HepG2 (cell line): ENCODE data around the gene FANCM. TPM values are rescaled to one million over a fixed set of nuclear protein-coding genes. Genes with fewer than 3 reads are reported as not detected.

ENCODE experiments used
- AKAP8 ChIP-seq: sonication (generic); formaldehyde crosslinking; IDR thresholded peaks from 2 replicates; pipeline ENCODE4 v1.5.1; 2020; ENCODE audit warnings: mild to moderate bottlenecking, missing genetic modification reagents
- ARID4A ChIP-seq: sonication (generic); formaldehyde crosslinking; IDR thresholded peaks from 2 replicates; pipeline ENCODE4 v1.5.0; 2020; ENCODE audit warnings: mild to moderate bottlenecking, missing genetic modification reagents, borderline replicate concordance
- FOXA1 ChIP-seq, 2 experiments: fragments of 450-650 bp in 1 of 2; sonication (generic) in 1 of 2; formaldehyde crosslinking in 1 of 2; IDR thresholded peaks; 2 replicates each; pipeline versions ENCODE4 v1.4.0 to v1.6.1; 2016 to 2020; ENCODE audit warnings: missing genetic modification reagents in 1 of 2
- ISX ChIP-seq: sonication (generic); formaldehyde crosslinking; conservative IDR thresholded peaks from 2 replicates; pipeline ENCODE4 v1.5.0; 2020; ENCODE audit warnings: missing genetic modification reagents
- MAX ChIP-seq: IDR thresholded peaks from 2 replicates; pipeline ENCODE4 v1.6.1; 2012; ENCODE audit warnings: inconsistent platforms
- MEIS1 ChIP-seq: sonication (generic); formaldehyde crosslinking; IDR thresholded peaks from 2 replicates; pipeline ENCODE4 v1.9.0; 2021; ENCODE audit warnings: mild to moderate bottlenecking, missing genetic modification reagents, moderate library complexity, borderline replicate concordance
- MIXL1 ChIP-seq: IDR thresholded peaks from 2 replicates; pipeline ENCODE4 v1.6.1; 2016
- RARA ChIP-seq: IDR thresholded peaks from 2 replicates; pipeline ENCODE4 v1.6.1; 2016; ENCODE audit warnings: missing genetic modification reagents, missing compliant biosample characterization
- TAF15 ChIP-seq: fragments of 200-400 bp; formaldehyde crosslinking; IDR thresholded peaks from one replicate; pipeline ENCODE4 v1.6.1; 2018; ENCODE audit warnings: mild to moderate bottlenecking, low read depth, low read length; ENCODE audit not compliant: poor library complexity, severe bottlenecking
- TEAD2 ChIP-seq: sonication (generic); formaldehyde crosslinking; IDR thresholded peaks from 2 replicates; pipeline ENCODE4 v1.9.0; 2021; ENCODE audit warnings: missing genetic modification reagents
- THYN1 ChIP-seq: sonication (generic); formaldehyde crosslinking; IDR thresholded peaks from 2 replicates; pipeline ENCODE4 v1.8.1; 2023; ENCODE audit warnings: low read depth, mild to moderate bottlenecking, moderate library complexity, missing genetic modification reagents, borderline replicate concordance
- YY1 ChIP-seq: IDR thresholded peaks from 2 replicates; pipeline ENCODE4 v1.6.1; 2011; ENCODE audit warnings: low read length, low read depth, moderate library complexity, mild to moderate bottlenecking; ENCODE audit not compliant: insufficient read depth, insufficient replicate concordance
- ZBTB20 ChIP-seq: sonication (generic); formaldehyde crosslinking; IDR thresholded peaks from 2 replicates; pipeline ENCODE4 v1.8.1; 2023; ENCODE audit warnings: missing genetic modification reagents, low read depth, mild to moderate bottlenecking, borderline replicate concordance
- ZNF10 ChIP-seq: sonication (generic); formaldehyde crosslinking; IDR thresholded peaks from 2 replicates; pipeline ENCODE4 v1.4.0; 2020; ENCODE audit warnings: mild to moderate bottlenecking, low read depth, missing genetic modification reagents, borderline replicate concordance
- ZNF138 ChIP-seq: sonication (generic); formaldehyde crosslinking; IDR thresholded peaks from 2 replicates; pipeline ENCODE4 v1.5.0; 2020; ENCODE audit warnings: mild to moderate bottlenecking, low read depth, missing genetic modification reagents
- ZNF503 ChIP-seq: sonication (generic); formaldehyde crosslinking; IDR thresholded peaks from 2 replicates; pipeline ENCODE4 v1.4.0; 2020; ENCODE audit warnings: missing genetic modification reagents
- ZNF678 ChIP-seq: sonication (generic); formaldehyde crosslinking; IDR thresholded peaks from 2 replicates; pipeline ENCODE4 v1.4.0; 2020; ENCODE audit warnings: mild to moderate bottlenecking, missing genetic modification reagents
- ZSCAN12 ChIP-seq: sonication (generic); formaldehyde crosslinking; IDR thresholded peaks from 2 replicates; pipeline ENCODE4 v1.9.0; 2021; ENCODE audit warnings: mild to moderate bottlenecking, missing genetic modification reagents
- ZSCAN9 ChIP-seq: IDR thresholded peaks from 2 replicates; pipeline ENCODE4 v1.6.1; 2016; ENCODE audit warnings: borderline replicate concordance
- polyA plus RNA-seq, 8 experiments: library from polyadenylated mRNA; depleted of rRNA in 3 of 8; stranded (reverse) in 7 of 8; unstranded in 1 of 8; fragments of >200 nt; fragmentation: Illumina TruSeq in 4 of 8; extraction: Trizol in 4 of 8; gene quantifications; 2 replicates each; pipeline versions ENCODE4 v1.2.1 to v1.2.3, GENCODE V29; 2011 to 2016; ENCODE audit warnings: low read depth in 4 of 8, missing spikeins in 1 of 8, mixed read lengths in 1 of 8; ENCODE audit not compliant: insufficient read depth in 1 of 8
- total RNA-seq, 5 experiments: library from RNA; depleted of rRNA; stranded (reverse); fragments of >200 nt; fragmentation: Illumina TruSeq; extraction: Trizol; gene quantifications; 2 replicates each; pipeline ENCODE4 v1.2.3, GENCODE V29; 2016; ENCODE audit warnings: low read depth in 1 of 5
- TF ChIP-seq, protein P1 (sequence below): IDR thresholded peaks from 2 replicates; pipeline ENCODE4 v1.6.1; 2016; ENCODE audit warnings: missing compliant biosample characterization, missing genetic modification reagents, borderline replicate concordance
- TF ChIP-seq, protein P2 (sequence below): sonication (generic); formaldehyde crosslinking; IDR thresholded peaks from 2 replicates; pipeline ENCODE4 v1.8.1; 2023; ENCODE audit warnings: missing genetic modification reagents, mild to moderate bottlenecking, borderline replicate concordance

The FANCM gene
- total and polyA plus RNA-seq, 2 of the 13 experiments (the other 11 are each of a cell fraction or from before 2014, with no cell fraction given) = 2.6 to 10.4 TPM

DNA sequence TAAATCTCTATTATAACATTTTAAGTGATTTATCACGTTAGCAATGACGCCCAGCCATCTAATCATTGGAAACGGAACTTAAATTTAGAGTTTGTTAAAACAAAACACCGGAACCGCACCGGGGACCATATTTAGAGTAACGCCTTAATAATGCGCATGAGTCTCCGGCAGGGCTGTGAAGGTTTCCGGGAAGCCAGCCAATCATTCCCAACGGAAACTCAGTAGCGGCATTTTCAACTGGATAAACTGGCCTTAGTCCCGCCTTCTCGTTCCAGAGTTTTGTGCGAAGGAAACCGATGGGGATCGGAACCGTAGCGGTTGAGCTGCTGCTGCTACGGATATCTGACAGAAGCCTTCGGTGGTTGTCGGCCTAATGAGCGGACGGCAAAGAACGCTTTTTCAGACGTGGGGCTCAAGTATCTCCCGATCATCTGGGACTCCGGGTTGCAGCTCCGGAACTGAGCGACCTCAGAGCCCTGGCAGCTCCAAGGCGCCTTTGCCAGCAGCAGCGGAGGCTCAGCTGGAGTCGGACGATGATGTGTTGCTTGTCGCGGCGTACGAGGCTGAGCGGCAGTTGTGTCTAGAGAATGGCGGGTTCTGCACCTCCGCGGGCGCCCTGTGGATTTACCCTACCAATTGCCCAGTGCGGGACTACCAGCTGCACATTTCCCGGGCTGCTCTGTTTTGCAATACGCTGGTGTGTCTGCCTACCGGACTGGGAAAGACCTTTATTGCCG, at the start of gene FANCM (continued):
- no peak for TF ChIP-seq ZNF503 (CRISPR knock-in tag)
- no peak for TF ChIP-seq ZNF10 (CRISPR knock-in tag)
- no peak for TF ChIP-seq THYN1 (CRISPR knock-in tag)
- no peak for TF ChIP-seq TAF15
- TF ChIP-seq ZSCAN12 = no peak
- TF ChIP-seq MIXL1 (CRISPR knock-in tag) = peak; percentile 96
- TF ChIP-seq ISX = no peak
- no peak for TF ChIP-seq ZNF678 (CRISPR knock-in tag)
- TF ChIP-seq AKAP8 (CRISPR knock-in tag) = no peak
- TF ChIP-seq FOXA1 (IDR thresholded peaks at IDR 0.05) = no peak
- no peak for TF ChIP-seq FOXA1 (CRISPR knock-in tag; IDR thresholded peaks at IDR 0.05)
- TF ChIP-seq ARID4A (CRISPR knock-in tag) = peak; percentile 99
- TF ChIP-seq MAX = peak; percentile 55
- no peak for TF ChIP-seq RARA (CRISPR knock-in tag)
- TF ChIP-seq ZBTB20 (CRISPR knock-in tag) = no peak
- TF ChIP-seq ZSCAN9 (CRISPR knock-in tag) = no peak
- TF ChIP-seq YY1 = peak; percentile 19
- TF ChIP-seq, protein P1, sequence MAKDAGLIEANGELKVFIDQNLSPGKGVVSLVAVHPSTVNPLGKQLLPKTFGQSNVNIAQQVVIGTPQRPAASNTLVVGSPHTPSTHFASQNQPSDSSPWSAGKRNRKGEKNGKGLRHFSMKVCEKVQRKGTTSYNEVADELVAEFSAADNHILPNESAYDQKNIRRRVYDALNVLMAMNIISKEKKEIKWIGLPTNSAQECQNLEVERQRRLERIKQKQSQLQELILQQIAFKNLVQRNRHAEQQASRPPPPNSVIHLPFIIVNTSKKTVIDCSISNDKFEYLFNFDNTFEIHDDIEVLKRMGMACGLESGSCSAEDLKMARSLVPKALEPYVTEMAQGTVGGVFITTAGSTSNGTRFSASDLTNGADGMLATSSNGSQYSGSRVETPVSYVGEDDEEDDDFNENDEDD (CRISPR knock-in tag) = peak; percentile 97
- TF ChIP-seq, protein P2, sequence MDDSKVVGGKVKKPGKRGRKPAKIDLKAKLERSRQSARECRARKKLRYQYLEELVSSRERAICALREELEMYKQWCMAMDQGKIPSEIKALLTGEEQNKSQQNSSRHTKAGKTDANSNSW (CRISPR knock-in tag) = no peak
- TF ChIP-seq MEIS1 = no peak
- no peak for TF ChIP-seq TEAD2 (CRISPR knock-in tag)
- peak; percentile 46; the same call in 1 of the 2 replicates for TF ChIP-seq ZNF138 (CRISPR knock-in tag)
